HepG2 (cell line): Measurements from ENCODE around the gene SDK1. TPM values are rescaled to one million over a fixed set of nuclear protein-coding genes. Genes with fewer than 3 reads are reported as not detected.

Experiments
- ATAC-seq: fragments of 200-7000 bp; cut with Tn5 transposase; 3 replicates; pipeline ENCODE4 v1.9.1; 2020; ENCODE audit warnings: mild to moderate bottlenecking, moderate library complexity
- BruUV-seq: library from RNA; stranded (reverse); fragments of 400-500 nt; replicated peaks from 2 replicates; lab custom pipeline; 2021; lab: Mats Ljungman, UMichigan
- CTCF ChIA-PET: fragments of 300-600 bp; formaldehyde crosslinking; extraction: SDS; loops from one replicate; lab custom pipeline; 2021; ENCODE audit warnings: low total read pairs, inconsistent platforms, low intra/inter-chr PET ratio; lab: Yijun Ruan, JAX
- POLR2A ChIA-PET: fragments of 350-600 bp; sonication (Branson Sonifier 250); formaldehyde crosslinking; loops from one replicate; lab custom pipeline; 2020; ENCODE audit warnings: antibody characterized with exemption, inconsistent platforms; lab: Yijun Ruan, JAX
- DNase-seq: peaks from one replicate; pipeline ENCODE4 v3.0.0-alpha.2; 2015; ENCODE audit warnings: low spot score
- FAIRE-seq: peaks from 3 replicates; lab custom pipeline; 2011; peaks lifted over from hg19 to GRCh38; lab: Jason Lieb, UNC
- H2AFZ ChIP-seq: one replicate; pipeline ENCODE4 v1.6.1; 2011; ENCODE audit warnings: low read length, inconsistent platforms
- H3K27ac ChIP-seq: fragments of 300-600 bp; 3 replicates; pipeline ENCODE4 v1.8.0; 2011; ENCODE audit warnings: mixed run types, mild to moderate bottlenecking, mixed read lengths, low read length, inconsistent platforms; ENCODE audit not compliant: insufficient read depth; ENCODE audit errors: extremely low read length
- H3K27me3 ChIP-seq, 2 experiments: fragments of 200-600 bp in 1 of 2; 2 replicates in 1 of 2; 3 replicates in 1 of 2; pipeline versions ENCODE4 v1.6.0 to v1.8.0; 2011; ENCODE audit warnings: low read length in 2 of 2, mild to moderate bottlenecking in 2 of 2, moderate library complexity in 2 of 2, inconsistent platforms in 1 of 2; ENCODE audit not compliant: insufficient read depth in 2 of 2, control insufficient read depth in 1 of 2
- H3K36me3 ChIP-seq, 2 experiments: fragments of 200-600 bp in 1 of 2; replicated peaks in 1 of 2; 2 replicates in 1 of 2; 3 replicates in 1 of 2; pipeline versions ENCODE4 v1.5.1 to v1.8.0; 2011; ENCODE audit warnings: low read length in 2 of 2, inconsistent platforms in 1 of 2; ENCODE audit not compliant: insufficient read depth in 2 of 2, control insufficient read depth in 1 of 2
- H3K4me1 ChIP-seq: 2 replicates; pipeline ENCODE4 v1.5.1; 2012; ENCODE audit warnings: low read length, inconsistent platforms; ENCODE audit not compliant: insufficient read depth
- H3K4me2 ChIP-seq: 2 replicates; pipeline ENCODE4 v1.6.0; 2011; ENCODE audit warnings: low read depth, low read length, inconsistent platforms
- H3K4me3 ChIP-seq, 3 experiments: fragments of 200-600 bp in 1 of 3; sonication (generic), shearing (Covaris generic) in 1 of 3; replicated peaks in 1 of 3; 2 replicates each; pipeline ENCODE4 v1.5.1; 2011 to 2016; ENCODE audit warnings: low read length in 3 of 3, inconsistent platforms in 2 of 3, low read depth in 2 of 3, mild to moderate bottlenecking in 2 of 3, control low read depth in 1 of 3, mixed read lengths in 1 of 3; ENCODE audit not compliant: insufficient read depth in 1 of 3
- H3K79me2 ChIP-seq: one replicate; pipeline ENCODE4 v1.6.1; 2011; ENCODE audit warnings: low read length, inconsistent platforms; ENCODE audit not compliant: insufficient read depth
- H3K9ac ChIP-seq: 2 replicates; pipeline ENCODE4 v1.6.0; 2011; ENCODE audit warnings: mild to moderate bottlenecking, low read depth, low read length, inconsistent platforms; ENCODE audit not compliant: insufficient read depth
- H3K9me3 ChIP-seq: 2 replicates; pipeline ENCODE4 v1.5.1; 2012; ENCODE audit warnings: mild to moderate bottlenecking, low read length
- H4K20me1 ChIP-seq: 2 replicates; pipeline ENCODE4 v1.6.0; 2011; ENCODE audit warnings: inconsistent platforms, mild to moderate bottlenecking, low read length, moderate library complexity; ENCODE audit not compliant: insufficient read depth
- STAT5B ChIP-seq: sonication (generic); formaldehyde crosslinking; IDR thresholded peaks from 2 replicates; pipeline ENCODE4 v1.4.0; 2020; ENCODE audit warnings: missing genetic modification reagents
- ZNF468 ChIP-seq: sonication (generic); formaldehyde crosslinking; IDR thresholded peaks from 2 replicates; pipeline ENCODE4 v1.8.0; 2022; ENCODE audit warnings: mild to moderate bottlenecking, moderate library complexity, missing genetic modification reagents
- ZNF83 ChIP-seq: sonication (generic); formaldehyde crosslinking; IDR thresholded peaks from 2 replicates; pipeline ENCODE4 v1.4.0; 2020; ENCODE audit warnings: missing genetic modification reagents, mild to moderate bottlenecking, borderline replicate concordance
- WGBS: methylation state at CpG from one replicate; pipeline ENCODE4 v1.1.6; 2017; ENCODE audit warnings: low lambda C conversion rate; 5-methylcytosine and 5-hydroxymethylcytosine counted together
- in situ Hi-C: cut with HindIII; loops from 2 replicates; pipeline ENCODE4 v1.10.0; 2017; ENCODE audit warnings: low pct_unique_long_range_greater_than_20kb; ENCODE audit not compliant: extremely low pct_ligation_motif_present
- intact Hi-C: fragments of 100-400 bp; cut with micrococcal nuclease; formaldehyde crosslinking; loops from one replicate; pipeline ENCODE4 v1.10.0; 2022; ENCODE audit not compliant: unreplicated experiment
- polyA plus RNA-seq, 8 experiments: library from polyadenylated mRNA; depleted of rRNA in 3 of 8; stranded (reverse) in 7 of 8; unstranded in 1 of 8; fragments of >200 nt; fragmentation: Illumina TruSeq in 4 of 8; extraction: Trizol in 4 of 8; gene quantifications; 2 replicates each; pipeline versions ENCODE4 v1.2.1 to v1.2.3, GENCODE V29; 2011 to 2016; ENCODE audit warnings: low read depth in 4 of 8, missing spikeins in 1 of 8, mixed read lengths in 1 of 8; ENCODE audit not compliant: insufficient read depth in 1 of 8
- total RNA-seq, 5 experiments: library from RNA; depleted of rRNA; stranded (reverse); fragments of >200 nt; fragmentation: Illumina TruSeq; extraction: Trizol; gene quantifications; 2 replicates each; pipeline ENCODE4 v1.2.3, GENCODE V29; 2016; ENCODE audit warnings: low read depth in 1 of 5
- TF ChIP-seq, protein P1 (sequence below): sonication (generic); formaldehyde crosslinking; IDR thresholded peaks from 2 replicates; pipeline ENCODE4 v1.4.0; 2020; ENCODE audit warnings: mild to moderate bottlenecking, missing genetic modification reagents

SDK1 gene
- total and polyA plus RNA-seq, 2 of the 13 experiments (the other 11 are each of a cell fraction or from before 2014, with no cell fraction given): 0.35 to 2.4 TPM

DNA sequence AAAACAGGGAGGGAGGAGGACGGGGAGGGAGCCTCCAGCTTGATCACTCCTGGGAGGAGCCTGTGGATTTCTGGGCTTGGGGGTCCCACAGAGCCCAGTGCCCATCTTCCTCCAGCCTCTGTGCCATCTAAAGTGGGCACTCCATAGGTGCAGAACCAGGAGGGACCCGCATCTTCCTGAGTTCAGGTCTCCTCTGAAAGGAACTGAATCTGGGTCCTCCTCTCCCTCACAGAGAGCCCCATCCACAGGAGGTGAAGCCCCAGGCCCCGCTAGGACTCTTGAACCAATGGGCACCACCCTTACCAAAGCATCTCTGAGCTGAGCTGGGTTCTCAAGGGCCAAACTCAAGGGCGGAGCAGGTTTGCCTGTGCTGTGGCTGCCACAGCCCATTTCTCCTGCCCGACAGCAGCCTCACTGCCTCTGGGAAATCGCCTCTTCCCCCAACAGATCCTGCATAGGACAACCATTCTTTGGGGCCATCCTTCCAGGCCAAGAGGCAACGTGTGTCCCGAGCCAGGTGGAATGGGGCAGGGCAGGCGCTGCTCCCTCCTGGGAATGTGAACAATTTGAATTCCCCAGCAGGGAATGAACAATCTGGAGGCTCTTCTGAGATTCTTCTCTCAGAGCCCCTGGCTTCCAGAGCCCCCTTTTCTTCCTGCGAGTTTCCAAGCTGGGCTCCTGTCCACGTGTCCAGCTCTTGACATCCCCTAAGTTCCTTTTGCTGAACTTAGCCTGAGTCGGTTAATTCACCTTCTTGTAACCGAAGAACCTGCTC lies 970.1 kb downstream of the SDK1 start (continued):
- TF ChIP-seq, protein P1, sequence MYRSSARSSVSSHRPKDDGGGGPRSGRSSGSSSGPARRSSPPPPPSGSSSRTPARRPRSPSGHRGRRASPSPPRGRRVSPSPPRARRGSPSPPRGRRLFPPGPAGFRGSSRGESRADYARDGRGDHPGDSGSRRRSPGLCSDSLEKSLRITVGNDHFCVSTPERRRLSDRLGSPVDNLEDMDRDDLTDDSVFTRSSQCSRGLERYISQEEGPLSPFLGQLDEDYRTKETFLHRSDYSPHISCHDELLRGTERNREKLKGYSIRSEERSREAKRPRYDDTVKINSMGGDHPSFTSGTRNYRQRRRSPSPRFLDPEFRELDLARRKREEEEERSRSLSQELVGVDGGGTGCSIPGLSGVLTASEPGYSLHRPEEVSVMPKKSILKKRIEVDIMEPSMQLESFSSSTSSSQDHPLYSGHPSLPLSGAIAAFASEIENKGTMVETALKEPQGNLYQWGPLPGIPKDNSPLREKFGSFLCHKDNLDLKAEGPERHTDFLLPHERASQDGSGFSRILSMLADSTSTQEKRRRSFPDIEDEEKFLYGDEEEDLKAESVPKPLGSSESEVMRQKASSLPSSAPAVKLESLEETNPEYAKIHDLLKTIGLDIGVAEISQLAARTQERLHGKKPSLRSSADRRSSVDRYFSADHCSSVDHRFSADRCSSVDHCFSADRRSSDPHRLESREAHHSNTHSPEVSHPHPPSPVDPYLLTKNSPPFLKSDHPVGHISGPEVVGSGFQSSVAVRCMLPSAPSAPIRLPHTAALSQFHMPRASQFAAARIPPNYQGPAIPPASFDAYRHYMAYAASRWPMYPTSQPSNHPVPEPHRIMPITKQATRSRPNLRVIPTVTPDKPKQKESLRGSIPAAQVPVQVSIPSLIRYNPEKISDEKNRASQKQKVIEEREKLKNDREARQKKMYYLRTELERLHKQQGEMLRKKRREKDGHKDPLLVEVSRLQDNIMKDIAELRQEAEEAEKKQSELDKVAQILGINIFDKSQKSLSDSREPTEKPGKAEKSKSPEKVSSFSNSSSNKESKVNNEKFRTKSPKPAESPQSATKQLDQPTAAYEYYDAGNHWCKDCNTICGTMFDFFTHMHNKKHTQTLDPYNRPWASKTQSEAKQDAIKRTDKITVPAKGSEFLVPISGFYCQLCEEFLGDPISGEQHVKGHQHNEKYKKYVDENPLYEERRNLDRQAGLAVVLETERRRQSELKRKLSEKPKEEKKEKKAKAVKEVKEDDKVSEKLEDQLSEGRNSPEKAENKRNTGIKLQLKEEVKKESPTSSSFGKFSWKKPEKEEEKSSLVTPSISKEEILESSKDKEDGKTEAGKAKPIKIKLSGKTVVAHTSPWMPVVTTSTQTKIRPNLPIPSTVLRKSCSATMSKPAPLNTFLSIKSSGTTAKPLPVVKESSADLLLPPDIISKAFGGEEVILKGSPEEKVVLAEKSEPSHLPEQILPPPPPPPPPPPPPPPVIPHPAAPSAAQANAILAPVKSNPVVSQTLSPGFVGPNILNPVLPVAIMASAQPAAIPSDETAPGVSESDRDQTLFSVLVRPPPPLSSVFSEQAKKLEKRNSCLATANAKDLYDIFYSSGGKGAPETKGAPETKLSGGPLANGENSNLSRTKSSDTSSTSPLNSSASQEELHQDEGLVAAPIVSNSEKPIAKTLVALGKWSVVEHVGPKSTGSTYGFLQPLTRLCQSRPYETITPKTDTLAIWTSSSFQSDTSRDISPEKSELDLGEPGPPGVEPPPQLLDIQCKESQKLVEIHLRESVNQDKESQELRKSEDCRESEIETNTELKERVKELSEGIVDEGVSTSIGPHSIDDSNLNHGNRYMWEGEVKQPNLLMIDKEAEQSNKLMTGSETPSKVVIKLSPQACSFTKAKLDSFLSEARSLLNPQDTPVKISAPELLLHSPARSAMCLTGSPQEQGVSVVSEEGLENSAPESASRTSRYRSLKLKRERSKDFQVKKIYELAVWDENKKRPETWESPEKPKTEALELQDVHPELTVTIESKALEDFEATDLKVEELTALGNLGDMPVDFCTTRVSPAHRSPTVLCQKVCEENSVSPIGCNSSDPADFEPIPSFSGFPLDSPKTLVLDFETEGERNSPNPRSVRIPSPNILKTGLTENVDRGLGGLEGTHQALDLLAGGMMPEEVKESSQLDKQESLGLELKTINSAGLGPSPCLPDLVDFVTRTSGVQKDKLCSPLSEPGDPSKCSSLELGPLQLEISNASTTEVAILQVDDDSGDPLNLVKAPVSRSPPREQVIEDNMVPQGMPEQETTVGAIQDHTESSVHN (CRISPR knock-in tag): no peak
- TF ChIP-seq ZNF83 (CRISPR knock-in tag) (no peak), ZNF468 (CRISPR knock-in tag) (no peak)
- TF ChIP-seq, all 625 proteins: peak for 0

DNA sequence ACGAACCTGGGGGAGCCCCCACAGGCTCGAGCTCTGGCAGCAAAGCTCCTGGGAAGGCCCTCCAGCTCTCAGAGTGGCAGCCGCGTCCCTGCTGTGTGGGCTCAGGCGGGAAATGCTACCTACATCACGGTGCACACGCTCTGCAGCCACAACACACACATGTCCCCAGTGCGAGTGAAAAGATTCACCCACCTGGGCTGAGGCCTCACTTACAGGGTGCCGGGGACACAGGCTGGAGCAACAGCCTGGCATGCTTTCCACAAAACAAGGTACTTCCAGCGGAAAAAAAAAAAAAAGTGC lies 970.6 kb downstream of the SDK1 start:
- FAIRE-seq (no peak), DNase-seq (no peak), ATAC-seq (no peak)
- Histone ChIP-seq H3K79me2 (no peaks in the 10 kb centered on the region), H3K27me3 (no peaks in the 10 kb centered on the region), H3K9ac (no peak overlapping the region), H3K4me2 (no peak overlapping the region), H2AFZ (no peak overlapping the region), H3K4me3 (no peak overlapping the region), H3K4me1 (no peaks in the 10 kb centered on the region), H3K36me3 (no peaks in the 10 kb centered on the region), H4K20me1 (no peaks in the 10 kb centered on the region), H3K27ac (no peak overlapping the region), H3K9me3 (no peaks in the 10 kb centered on the region)
- TF ChIP-seq STAT5B (CRISPR knock-in tag): no peak
- in situ Hi-C loops: no loop called here
- CTCF ChIA-PET: no interaction called here
- 55% methylated on average over 6 of the region's 10 CpGs for WGBS
- POLR2A ChIA-PET: no interaction called here
- BruUV-seq: no TSS peak
- intact Hi-C loops: no loop called here
